ENCODE measurements around the gene WT1.

- TF ChIP-seq, protein P1, sequence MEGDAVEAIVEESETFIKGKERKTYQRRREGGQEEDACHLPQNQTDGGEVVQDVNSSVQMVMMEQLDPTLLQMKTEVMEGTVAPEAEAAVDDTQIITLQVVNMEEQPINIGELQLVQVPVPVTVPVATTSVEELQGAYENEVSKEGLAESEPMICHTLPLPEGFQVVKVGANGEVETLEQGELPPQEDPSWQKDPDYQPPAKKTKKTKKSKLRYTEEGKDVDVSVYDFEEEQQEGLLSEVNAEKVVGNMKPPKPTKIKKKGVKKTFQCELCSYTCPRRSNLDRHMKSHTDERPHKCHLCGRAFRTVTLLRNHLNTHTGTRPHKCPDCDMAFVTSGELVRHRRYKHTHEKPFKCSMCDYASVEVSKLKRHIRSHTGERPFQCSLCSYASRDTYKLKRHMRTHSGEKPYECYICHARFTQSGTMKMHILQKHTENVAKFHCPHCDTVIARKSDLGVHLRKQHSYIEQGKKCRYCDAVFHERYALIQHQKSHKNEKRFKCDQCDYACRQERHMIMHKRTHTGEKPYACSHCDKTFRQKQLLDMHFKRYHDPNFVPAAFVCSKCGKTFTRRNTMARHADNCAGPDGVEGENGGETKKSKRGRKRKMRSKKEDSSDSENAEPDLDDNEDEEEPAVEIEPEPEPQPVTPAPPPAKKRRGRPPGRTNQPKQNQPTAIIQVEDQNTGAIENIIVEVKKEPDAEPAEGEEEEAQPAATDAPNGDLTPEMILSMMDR (IDR thresholded peaks at IDR 0.05 in 4 of 5, conservative IDR thresholded peaks at IDR 0.05 in 1 of 5), result no peak
- TF ChIP-seq POLR2A (IDR thresholded peaks at IDR 0.05), result no peak
Observed at GRCh38 chr11:32411942-32412615, 23.3 kb downstream of the WT1 start.

Data from gastrocnemius medialis (tissue), 4 donors.